Left lung (tissue), 10 donors: ENCODE data around the gene CNOT6L. TPM values are rescaled to one million over a fixed set of nuclear protein-coding genes. Genes with fewer than 3 reads are reported as not detected.

Experiments used
- ATAC-seq: fragments of 200-7000 bp; cut with Tn5 transposase; one replicate; pipeline ENCODE4 v1.9.1; 2020; ENCODE audit warnings: moderate library complexity
- DNase-seq, 4 donors: peaks; one replicate each; pipeline ENCODE4 v3.0.0-alpha.2; 2013 to 2020
- H3K27ac ChIP-seq, 2 donors: fragments of 200-600 bp; sonication (generic) in 1 of 2; one replicate each; pipeline versions ENCODE4 v1.5.0 to v1.8.0; 2020 to 2021
- H3K27me3 ChIP-seq, 2 donors: fragments of 200-600 bp; sonication (generic) in 1 of 2; one replicate each; pipeline versions ENCODE4 v1.5.0 to v1.8.0; 2020 to 2021
- H3K36me3 ChIP-seq, 2 donors: fragments of 200-600 bp; sonication (generic) in 1 of 2; one replicate each; pipeline versions ENCODE4 v1.5.0 to v1.8.0; 2020 to 2021
- H3K4me1 ChIP-seq, 2 donors: fragments of 200-600 bp; one replicate each; pipeline ENCODE4 v1.8.0; 2021
- H3K4me3 ChIP-seq, 2 donors: fragments of 200-600 bp; sonication (generic) in 1 of 2; one replicate each; pipeline versions ENCODE4 v1.5.0 to v1.8.0; 2020 to 2021; ENCODE audit warnings: mild to moderate bottlenecking in 1 of 2
- H3K9me3 ChIP-seq, 2 donors: fragments of 200-600 bp; sonication (generic) in 1 of 2; one replicate each; pipeline versions ENCODE4 v1.5.0 to v1.8.0; 2020 to 2021
- CTCF ChIP-seq, 2 donors: fragments of 200-600 bp; sonication (generic) in 1 of 2; IDR thresholded peaks; one replicate each; pipeline versions ENCODE4 v1.5.0 to v1.8.0; 2021; ENCODE audit warnings: antibody characterized with exemption in 2 of 2
- intact Hi-C, 2 donors: fragments of 100-400 bp; cut with DNase I; formaldehyde crosslinking; loops; one replicate each; pipeline versions ENCODE4 v1.11.2 to v1.14.2; 2022
- polyA plus RNA-seq, 6 donors: library from polyadenylated mRNA; unstranded; fragments of 120-200 nt; gene quantifications; one replicate each; pipeline ENCODE4 v1.2.1, GENCODE V29; 2013; ENCODE audit not compliant: insufficient read length in 6 of 6
- total RNA-seq, 2 donors: library from RNA; stranded (reverse); fragmentation: NEBNext Ultra II Directional; extraction: Animal tissue kit (Norgen Biotek cat#: 25700); gene quantifications; one replicate each; pipeline ENCODE4 v1.2.1, GENCODE V29; 2021
- donor health status: DM: no; HTN: yes; CAD: no.
- donor health status: DM: no; HTN: no; CAD: no.

Gene CNOT6L
- total and polyA plus RNA-seq, 8 donors = 29.8 to 43.5 (median 34.0) TPM

- Histone ChIP-seq H3K36me3 (peaks cover 0 to 46% of the 10 kb centered on the region in 2 donors), H3K4me3 (no peak overlapping the region), H3K27ac (no peak overlapping the region), H3K9me3 (no peaks in the 10 kb centered on the region), H3K4me1 (peaks cover 0 to 4% of the 10 kb centered on the region in 2 donors), H3K27me3 (no peaks in the 10 kb centered on the region)
- TF ChIP-seq CTCF (IDR thresholded peaks at IDR 0.05) = no peak
- intact Hi-C loops = no loop called here
- no peak for DNase-seq
- no peak for ATAC-seq
Measured at GRCh38 chr4:77742054-77742453, 77.1 kb downstream of the CNOT6L start.

GRCh38 chr4:77740480-77740879 lies 78.7 kb downstream of the CNOT6L start:
- intact Hi-C loops = no loop called here
- DNase-seq (no peak), ATAC-seq (no peak)
- no peaks in the 10 kb centered on the region for H3K27me3 ChIP-seq
- H3K9me3 ChIP-seq = no peaks in the 10 kb centered on the region
- no peak overlapping the region for H3K27ac ChIP-seq
- H3K4me1 ChIP-seq = peaks cover 0 to 1% of the 10 kb centered on the region in 2 donors
- TF ChIP-seq CTCF (IDR thresholded peaks at IDR 0.05) = no peak
- H3K36me3 ChIP-seq = peaks cover 0 to 42% of the 10 kb centered on the region in 2 donors
- no peak overlapping the region for H3K4me3 ChIP-seq

GRCh38 chr4:77734928-77735327 lies 84.2 kb downstream of the CNOT6L start:
- no peak for TF ChIP-seq CTCF (IDR thresholded peaks at IDR 0.05)
- peaks cover 0 to 24% of the 10 kb centered on the region in 2 donors for H3K36me3 ChIP-seq
- H3K27ac ChIP-seq = peak overlapping the region in 1 of 2 donors; percentile 43
- H3K9me3 ChIP-seq = no peaks in the 10 kb centered on the region
- peak; percentile 83 for ATAC-seq
- H3K4me3 ChIP-seq = no peak overlapping the region
- intact Hi-C loops = no loop called here
- peaks cover 0 to 19% of the 10 kb centered on the region in 2 donors for H3K4me1 ChIP-seq
- H3K27me3 ChIP-seq = no peaks in the 10 kb centered on the region
- DNase-seq = no peak

GRCh38 chr4:77731656-77732055 lies 87.5 kb downstream of the CNOT6L start:
- no peak for TF ChIP-seq CTCF (IDR thresholded peaks at IDR 0.05)
- DNase-seq = no peak
- no peak for ATAC-seq
- H3K36me3 ChIP-seq = peaks cover 0 to 28% of the 10 kb centered on the region in 2 donors
- intact Hi-C loops = no loop called here
- peaks cover 0 to 19% of the 10 kb centered on the region in 2 donors for H3K4me1 ChIP-seq
- H3K9me3 ChIP-seq = no peaks in the 10 kb centered on the region
- H3K27ac ChIP-seq = no peak overlapping the region
- H3K27me3 ChIP-seq = no peaks in the 10 kb centered on the region
- no peak overlapping the region for H3K4me3 ChIP-seq

GRCh38 chr4:77728420-77728819 lies 90.7 kb downstream of the CNOT6L start:
- Histone ChIP-seq H3K27me3 (no peaks in the 10 kb centered on the region), H3K27ac (no peak overlapping the region), H3K4me3 (no peak overlapping the region), H3K4me1 (peaks cover 0 to 6% of the 10 kb centered on the region in 2 donors), H3K9me3 (no peaks in the 10 kb centered on the region), H3K36me3 (peaks cover 0 to 54% of the 10 kb centered on the region in 2 donors)
- intact Hi-C loops = no loop called here
- ATAC-seq (no peak), DNase-seq (no peak)
- no peak for TF ChIP-seq CTCF (IDR thresholded peaks at IDR 0.05)
